H9 (cell line): ENCODE measurements around the gene KCNQ2. TPM values are rescaled to one million over a fixed set of nuclear protein-coding genes. Genes with fewer than 3 reads are reported as not detected.

ENCODE experiments used
- DNase-seq: peaks from one replicate; pipeline ENCODE4 v3.0.0-alpha.2; 2017
- H2AFZ ChIP-seq: one replicate; pipeline ENCODE4 v1.6.1; 2013; ENCODE audit warnings: mild to moderate bottlenecking, low read length, control low read depth, moderate library complexity
- H2AK5ac ChIP-seq: 2 replicates; pipeline ENCODE4 v1.6.1; 2013; ENCODE audit warnings: low read length, control low read depth, mixed read lengths; ENCODE audit not compliant: insufficient read length
- H2BK120ac ChIP-seq: one replicate; pipeline ENCODE4 v1.6.1; 2013; ENCODE audit warnings: low read depth, mild to moderate bottlenecking, low read length, control low read depth, inconsistent platforms; ENCODE audit not compliant: poor library complexity, severe bottlenecking
- H2BK12ac ChIP-seq: 2 replicates; pipeline ENCODE4 v1.6.1; 2013; ENCODE audit warnings: low read length, control low read depth, mixed read lengths, low read depth; ENCODE audit not compliant: insufficient read length
- H2BK15ac ChIP-seq: 2 replicates; pipeline ENCODE4 v1.6.1; 2013; ENCODE audit warnings: low read depth, low read length, control low read depth
- H2BK20ac ChIP-seq: one replicate; pipeline ENCODE4 v1.6.1; 2013; ENCODE audit warnings: low read depth, mild to moderate bottlenecking, low read length, control low read depth, inconsistent platforms; ENCODE audit not compliant: poor library complexity, severe bottlenecking
- H2BK5ac ChIP-seq: 2 replicates; pipeline ENCODE4 v1.6.1; 2013; ENCODE audit warnings: low read length, control low read depth, mixed read lengths; ENCODE audit not compliant: insufficient read length
- H3K14ac ChIP-seq: 2 replicates; pipeline ENCODE4 v1.6.1; 2013; ENCODE audit warnings: low read length, control low read depth; ENCODE audit not compliant: insufficient read depth
- H3K18ac ChIP-seq: 2 replicates; pipeline ENCODE4 v1.6.1; 2013; ENCODE audit warnings: low read depth, mild to moderate bottlenecking, mixed read lengths, low read length, control low read depth; ENCODE audit not compliant: insufficient read length
- H3K23ac ChIP-seq: 2 replicates; pipeline ENCODE4 v1.6.1; 2013; ENCODE audit warnings: low read length, control low read depth, mixed read lengths, low read depth; ENCODE audit not compliant: insufficient read length
- H3K23me2 ChIP-seq: 2 replicates; pipeline ENCODE4 v1.6.1; 2013; ENCODE audit warnings: low read depth, mild to moderate bottlenecking, mixed read lengths, low read length, control low read depth; ENCODE audit not compliant: insufficient read length, poor library complexity, severe bottlenecking
- H3K27ac ChIP-seq: 2 replicates; pipeline ENCODE4 v1.5.1; 2013; ENCODE audit warnings: low read length, control low read depth, mixed read lengths, low read depth; ENCODE audit not compliant: insufficient read length
- H3K27me3 ChIP-seq: 2 replicates; pipeline ENCODE4 v1.6.1; 2013; ENCODE audit warnings: low read length, control low read depth, inconsistent platforms; ENCODE audit not compliant: insufficient read depth
- H3K4ac ChIP-seq: 2 replicates; pipeline ENCODE4 v1.6.1; 2013; ENCODE audit warnings: low read depth, mild to moderate bottlenecking, control low read depth, inconsistent platforms, low read length, moderate library complexity
- H3K4me1 ChIP-seq: 2 replicates; pipeline ENCODE4 v1.6.1; 2013; ENCODE audit warnings: low read length, control low read depth, inconsistent platforms; ENCODE audit not compliant: insufficient read depth
- H3K4me2 ChIP-seq: 2 replicates; pipeline ENCODE4 v1.6.1; 2013; ENCODE audit warnings: low read length, control low read depth, mixed read lengths; ENCODE audit not compliant: insufficient read length, insufficient read depth
- H3K56ac ChIP-seq: 2 replicates; pipeline ENCODE4 v1.6.1; 2013; ENCODE audit warnings: low read depth, mild to moderate bottlenecking, mixed read lengths, low read length, control low read depth; ENCODE audit not compliant: insufficient read length
- H3K79me1 ChIP-seq: 2 replicates; pipeline ENCODE4 v1.6.1; 2013; ENCODE audit warnings: low read depth, mild to moderate bottlenecking, moderate library complexity, low read length, control low read depth, inconsistent platforms; ENCODE audit not compliant: insufficient read depth, poor library complexity, severe bottlenecking
- H3K79me2 ChIP-seq: 2 replicates; pipeline ENCODE4 v1.6.1; 2013; ENCODE audit warnings: low read length, control low read depth, inconsistent platforms; ENCODE audit not compliant: insufficient read depth
- H3K9ac ChIP-seq: 2 replicates; pipeline ENCODE4 v1.6.1; 2013; ENCODE audit warnings: low read length, control low read depth, mixed read lengths; ENCODE audit not compliant: insufficient read length; ENCODE audit errors: extremely low read depth
- H3K9me3 ChIP-seq: one replicate; pipeline ENCODE4 v1.6.1; 2013; ENCODE audit warnings: low read depth, low read length, inconsistent platforms; ENCODE audit not compliant: control insufficient read depth
- H3T11ph ChIP-seq: one replicate; pipeline ENCODE4 v1.6.1; 2013; ENCODE audit warnings: mild to moderate bottlenecking, low read length, control low read depth, inconsistent platforms
- H4K20me1 ChIP-seq: one replicate; pipeline ENCODE4 v1.6.1; 2013; ENCODE audit not compliant: control insufficient read depth, insufficient read length, insufficient read depth
- H4K5ac ChIP-seq: 2 replicates; pipeline ENCODE4 v1.6.1; 2013; ENCODE audit warnings: low read depth, mild to moderate bottlenecking, mixed read lengths, low read length, control low read depth; ENCODE audit not compliant: insufficient read length
- H4K8ac ChIP-seq: replicated peaks from 2 replicates; pipeline ENCODE4 v1.6.1; 2013; ENCODE audit warnings: low read length, control low read depth, mixed read lengths, low read depth; ENCODE audit not compliant: insufficient read length
- H4K91ac ChIP-seq: 2 replicates; pipeline ENCODE4 v1.6.1; 2013; ENCODE audit warnings: low read depth, mild to moderate bottlenecking, moderate library complexity, mixed read lengths, low read length, control low read depth; ENCODE audit not compliant: insufficient read length
- H3K27ac Mint-ChIP-seq, 3 experiments: 2 replicates in 2 of 3; 3 replicates in 1 of 3; pipeline ENCODE4 v1.8.0; 2020 to 2021; ENCODE audit warnings: mixed read lengths in 3 of 3, mild to moderate bottlenecking in 1 of 3, moderate library complexity in 1 of 3
- H3K27me3 Mint-ChIP-seq: 2 replicates; pipeline ENCODE4 v1.8.0; 2021; ENCODE audit warnings: low read depth, mild to moderate bottlenecking, moderate library complexity, mixed read lengths
- H3K36me3 Mint-ChIP-seq, 3 experiments: 2 replicates in 2 of 3; 3 replicates in 1 of 3; pipeline ENCODE4 v1.8.0; 2020 to 2021; ENCODE audit warnings: low read depth in 3 of 3, mixed read lengths in 3 of 3; ENCODE audit not compliant: insufficient read depth in 1 of 3
- H3K4me1 Mint-ChIP-seq, 2 experiments: 2 replicates each; pipeline ENCODE4 v1.8.0; 2020; ENCODE audit warnings: mixed read lengths in 2 of 2
- H3K4me3 Mint-ChIP-seq, 2 experiments: 2 replicates in 1 of 2; 3 replicates in 1 of 2; pipeline ENCODE4 v1.8.0; 2020 to 2021; ENCODE audit warnings: mild to moderate bottlenecking in 2 of 2, mixed read lengths in 2 of 2, moderate library complexity in 1 of 2
- H3K9me3 Mint-ChIP-seq, 2 experiments: 2 replicates in 1 of 2; 3 replicates in 1 of 2; pipeline ENCODE4 v1.8.0; 2020; ENCODE audit warnings: mild to moderate bottlenecking in 2 of 2, mixed read lengths in 2 of 2, moderate library complexity in 1 of 2
- WGBS: extraction: QIAGEN DNeasy Blood & Tissue Kit; methylation state at CpG from one replicate; pipeline ENCODE4 v1.1.7; 2013; ENCODE audit warnings: missing lambda C conversion rate, low lambda C conversion rate, mixed read lengths; ENCODE audit not compliant: insufficient read length; ENCODE audit errors: extremely low coverage; 5-methylcytosine and 5-hydroxymethylcytosine counted together
- total RNA-seq: library from RNA; stranded (reverse); gene quantifications from 2 replicates; pipeline ENCODE4 v1.2.1, GENCODE V29; 2021
- TF ChIP-seq, protein P1 (sequence below): fragments of 200-600 bp; sonication (generic); conservative IDR thresholded peaks from 3 replicates; pipeline ENCODE4 v1.8.0; 2021; ENCODE audit warnings: antibody characterized with exemption, mild to moderate bottlenecking

KCNQ2 gene
- total RNA-seq, 1 experiment from 2014 or later = 69.2 TPM

GRCh38 chr20:63487116-63487764, 14.8 kb upstream of the KCNQ2 start:
- H3K4me2 ChIP-seq = no peak overlapping the region
- no peaks in the 10 kb centered on the region for H3K9me3 ChIP-seq
- Mint-ChIP-seq H3K9me3 (peaks cover 2 to 9% of the 10 kb centered on the region in 2 experiments; a peak in 4 of 5 replicates), H3K4me3 (peak overlapping the region; percentile 33 to 69; a peak in 4 of 5 replicates), H3K27ac (no peak overlapping the region), H3K4me1 (peaks cover 5 to 14% of the 10 kb centered on the region in 2 experiments), H3K27me3 (peaks cover 51% of the 10 kb centered on the region), H3K36me3 (peaks cover 7 to 15% (median 11%) of the 10 kb centered on the region in 3 experiments)
- no peak overlapping the region for H3K56ac ChIP-seq
- no CpG with 5 or more reads among the region's 14 CpGs for WGBS
- H2BK120ac ChIP-seq = no peak overlapping the region
- H3K9ac ChIP-seq = no peak overlapping the region
- H3K79me2 ChIP-seq = no peaks in the 10 kb centered on the region
- TF ChIP-seq, protein P1, sequence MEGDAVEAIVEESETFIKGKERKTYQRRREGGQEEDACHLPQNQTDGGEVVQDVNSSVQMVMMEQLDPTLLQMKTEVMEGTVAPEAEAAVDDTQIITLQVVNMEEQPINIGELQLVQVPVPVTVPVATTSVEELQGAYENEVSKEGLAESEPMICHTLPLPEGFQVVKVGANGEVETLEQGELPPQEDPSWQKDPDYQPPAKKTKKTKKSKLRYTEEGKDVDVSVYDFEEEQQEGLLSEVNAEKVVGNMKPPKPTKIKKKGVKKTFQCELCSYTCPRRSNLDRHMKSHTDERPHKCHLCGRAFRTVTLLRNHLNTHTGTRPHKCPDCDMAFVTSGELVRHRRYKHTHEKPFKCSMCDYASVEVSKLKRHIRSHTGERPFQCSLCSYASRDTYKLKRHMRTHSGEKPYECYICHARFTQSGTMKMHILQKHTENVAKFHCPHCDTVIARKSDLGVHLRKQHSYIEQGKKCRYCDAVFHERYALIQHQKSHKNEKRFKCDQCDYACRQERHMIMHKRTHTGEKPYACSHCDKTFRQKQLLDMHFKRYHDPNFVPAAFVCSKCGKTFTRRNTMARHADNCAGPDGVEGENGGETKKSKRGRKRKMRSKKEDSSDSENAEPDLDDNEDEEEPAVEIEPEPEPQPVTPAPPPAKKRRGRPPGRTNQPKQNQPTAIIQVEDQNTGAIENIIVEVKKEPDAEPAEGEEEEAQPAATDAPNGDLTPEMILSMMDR = no peak
- H3K27ac ChIP-seq = no peak overlapping the region
- no peak for DNase-seq
- H4K20me1 ChIP-seq = no peaks in the 10 kb centered on the region
- H3T11ph ChIP-seq = no peak overlapping the region
- H4K5ac ChIP-seq = no peak overlapping the region
- no peaks in the 10 kb centered on the region for H3K4me1 ChIP-seq
- H2BK5ac ChIP-seq = no peak overlapping the region
- H2BK15ac ChIP-seq = no peak overlapping the region
- no peak overlapping the region for H3K18ac ChIP-seq
- no peaks in the 10 kb centered on the region for H3K79me1 ChIP-seq
- no peak overlapping the region for H2AK5ac ChIP-seq
- no peak overlapping the region for H3K23ac ChIP-seq
- H4K8ac ChIP-seq = no peak overlapping the region
- H2BK12ac ChIP-seq = no peak overlapping the region
- H3K14ac ChIP-seq = no peak overlapping the region
- H3K27me3 ChIP-seq = no peaks in the 10 kb centered on the region; the same call in 1 of the 2 replicates
- no peak overlapping the region for H4K91ac ChIP-seq
- H3K4ac ChIP-seq = no peak overlapping the region
- no peak overlapping the region for H2AFZ ChIP-seq
- H2BK20ac ChIP-seq = no peak overlapping the region
- no peaks in the 10 kb centered on the region for H3K23me2 ChIP-seq
